Left renal cortex interstitium (tissue), 4 donors: ENCODE results near the gene TRPT1. TPM values are rescaled to one million over a fixed set of nuclear protein-coding genes. Genes with fewer than 3 reads are reported as not detected.

Experiments
- DNase-seq, 4 donors: peaks; one replicate each; pipeline ENCODE4 v3.0.0-alpha.2; 2013; ENCODE audit warnings: low read depth in 4 of 4, low spot score in 2 of 4, missing footprints in 1 of 4
- polyA plus RNA-seq, 4 donors: library from polyadenylated mRNA; unstranded; fragments of 120-200 nt; gene quantifications; one replicate each; pipeline ENCODE4 v1.2.1, GENCODE V29; 2013; ENCODE audit not compliant: insufficient read length in 4 of 4

The TRPT1 gene
- polyA plus RNA-seq, 4 donors, result 32.9 to 58.5 (median 48.2) TPM

GRCh38 chr11:64259533-64260067 is 33.6 kb upstream of the TRPT1 start:
- no peak for DNase-seq

GRCh38 chr11:64258946-64259532 is 33.1 kb upstream of the TRPT1 start:
- no peak for DNase-seq

- no peak for DNase-seq
These were observed 32.4 kb upstream of the TRPT1 start for GRCh38 chr11:64258356-64258755.

GRCh38 chr11:64256300-64256699 is 30.3 kb upstream of the TRPT1 start:
- DNase-seq, result no peak

- no peak for DNase-seq
These were observed 29.4 kb upstream of the TRPT1 start for GRCh38 chr11:64255135-64256128.

GRCh38 chr11:64254326-64254725 is 28.3 kb upstream of the TRPT1 start:
- no peak for DNase-seq

GRCh38 chr11:64253481-64253880 is 27.5 kb upstream of the TRPT1 start:
- no peak for DNase-seq

- DNase-seq, result no peak
These were observed 27.1 kb upstream of the TRPT1 start for GRCh38 chr11:64253043-64253442.

GRCh38 chr11:64252003-64252872 is 26.3 kb upstream of the TRPT1 start:
- no peak for DNase-seq

GRCh38 chr11:64251753-64252002 is 25.7 kb upstream of the TRPT1 start:
- no peak for DNase-seq

GRCh38 chr11:64251016-64251752 is 25.2 kb upstream of the TRPT1 start, which contains the start of gene PLCB3:
Gene PLCB3, plus strand, starts transcription at chr11:64251530. Its CDS starts 120 bp downstream, at chr11:64251650.
- DNase-seq, result no peak

GRCh38 chr11:64250415-64251015 is 24.5 kb upstream of the TRPT1 start:
- DNase-seq, result no peak

- DNase-seq, result no peak
These were observed 23.8 kb upstream of the TRPT1 start for GRCh38 chr11:64249563-64250414.

GRCh38 chr11:64249038-64249437 is 23.1 kb upstream of the TRPT1 start:
- no peak for DNase-seq

- DNase-seq, result no peak
These were observed 22.6 kb upstream of the TRPT1 start for GRCh38 chr11:64248578-64248977.

GRCh38 chr11:64247729-64248531 is 21.9 kb upstream of the TRPT1 start:
- DNase-seq, result no peak

- peak in 1 of 4 donors; percentile 80 for DNase-seq
These were observed 21.1 kb upstream of the TRPT1 start, which contains the start of gene PPP1R14B for GRCh38 chr11:64246871-64247728. Gene PPP1R14B, minus strand, starts transcription at chr11:64246943. Its CDS starts 270 bp downstream, at chr11:64246673.
